ENCODE results near the gene CYSLTR2.

The CYSLTR2 gene

GRCh38 chr13:48656608-48657007 is 2.9 kb downstream of the CYSLTR2 start:
- Histone ChIP-seq H3K4me3 (ENCODE audit: low read depth, low read length) (no peak overlapping the region), H3K36me3 (ENCODE audit: control insufficient read depth in 2 of 2, insufficient read depth in 1 of 2, low read length in 2 of 2) (no peaks in the 10 kb centered on the region), H3K27ac (ENCODE audit: extremely low read depth, low read depth, low read length) (no peak overlapping the region), H3K4me1 (ENCODE audit: control insufficient read depth, insufficient read depth, low read length) (no peaks in the 10 kb centered on the region), H3K9me3 (ENCODE audit: control insufficient read depth, insufficient read depth, low read depth, low read length) (no peaks in the 10 kb centered on the region)
- POLR2A ChIA-PET, result no interaction called here
- TF ChIP-seq REST (tag by site-specific recombination; IDR thresholded peaks at IDR 0.05) (no peak), ZNF350 (tag by site-specific recombination; IDR thresholded peaks at IDR 0.05) (no peak), TCF7L2 (IDR thresholded peaks at IDR 0.05; ENCODE audit: borderline replicate concordance, low read depth, low read length) (no peak), ZNF138 (tag by site-specific recombination; IDR thresholded peaks at IDR 0.05; ENCODE audit: borderline replicate concordance) (no peak), AEBP2 (tag by site-specific recombination; IDR thresholded peaks at IDR 0.05; ENCODE audit: borderline replicate concordance) (no peak), OSR2 (tag by site-specific recombination; IDR thresholded peaks at IDR 0.05) (no peak), IKZF3 (tag by site-specific recombination; IDR thresholded peaks at IDR 0.05) (no peak), ZNF426 (tag by site-specific recombination; IDR thresholded peaks at IDR 0.05) (no peak)
- CTCF ChIA-PET, result no interaction called here

- no peaks in the 10 kb centered on the region for H3K36me3 ChIP-seq (ENCODE audit: control insufficient read depth in 2 of 2, insufficient read depth in 1 of 2, low read length in 2 of 2)
- CTCF ChIA-PET, result no interaction called here
- no peaks in the 10 kb centered on the region for H3K4me1 ChIP-seq (ENCODE audit: control insufficient read depth, insufficient read depth, low read length)
- POLR2A ChIA-PET, result no interaction called here
- H3K9me3 ChIP-seq (ENCODE audit: control insufficient read depth, insufficient read depth, low read depth, low read length), result no peaks in the 10 kb centered on the region
- TF ChIP-seq ZNF521 (tag by site-specific recombination; IDR thresholded peaks at IDR 0.05) (no peak), ZNF664 (tag by site-specific recombination; IDR thresholded peaks at IDR 0.05) (no peak), ZEB2 (tag by site-specific recombination; IDR thresholded peaks at IDR 0.05) (no peak), RBAK (tag by site-specific recombination; IDR thresholded peaks at IDR 0.05) (no peak), ZNF600 (tag by site-specific recombination; IDR thresholded peaks at IDR 0.05) (no peak), ZNF174 (tag by site-specific recombination; IDR thresholded peaks at IDR 0.05) (no peak), GLIS2 (tag by site-specific recombination; IDR thresholded peaks at IDR 0.05) (no peak), ZNF777 (tag by site-specific recombination; IDR thresholded peaks at IDR 0.05; ENCODE audit: borderline replicate concordance) (no peak), ZNF18 (tag by site-specific recombination; IDR thresholded peaks at IDR 0.05) (no peak), OVOL3 (tag by site-specific recombination; IDR thresholded peaks at IDR 0.05) (no peak), MEIS1 (CRISPR knock-in tag; IDR thresholded peaks at IDR 0.05; ENCODE audit: borderline replicate concordance) (no peak), ZBTB7A (tag by site-specific recombination; IDR thresholded peaks at IDR 0.05; ENCODE audit: low read depth) (no peak), ZNF324 (tag by site-specific recombination; IDR thresholded peaks at IDR 0.05) (no peak), ZNF677 (tag by site-specific recombination; IDR thresholded peaks at IDR 0.05) (no peak), ZNF335 (tag by site-specific recombination; conservative IDR thresholded peaks at IDR 0.05) (no peak), ZNF148 (tag by site-specific recombination; IDR thresholded peaks at IDR 0.05; ENCODE audit: borderline replicate concordance) (no peak), ZNF132 (tag by site-specific recombination; IDR thresholded peaks at IDR 0.05; ENCODE audit: borderline replicate concordance) (no peak), ZNF623 (tag by site-specific recombination; IDR thresholded peaks at IDR 0.05) (no peak)
- no peak overlapping the region for H3K27ac ChIP-seq (ENCODE audit: extremely low read depth, low read depth, low read length)
- no peak overlapping the region for H3K4me3 ChIP-seq (ENCODE audit: low read depth, low read length)
These were observed 6.8 kb downstream of the CYSLTR2 start for GRCh38 chr13:48660361-48661076.

Measured in HEK293 (cell line).